ENCODE measurements around the gene PRR33. TPM values are rescaled to one million over a fixed set of nuclear protein-coding genes. Genes with fewer than 3 reads are reported as not detected.

PRR33 gene
- total and polyA plus RNA-seq, 9 of the 15 experiments (the other 6 are each of a cell fraction or from before 2014, with no cell fraction given) = not detected

DNA sequence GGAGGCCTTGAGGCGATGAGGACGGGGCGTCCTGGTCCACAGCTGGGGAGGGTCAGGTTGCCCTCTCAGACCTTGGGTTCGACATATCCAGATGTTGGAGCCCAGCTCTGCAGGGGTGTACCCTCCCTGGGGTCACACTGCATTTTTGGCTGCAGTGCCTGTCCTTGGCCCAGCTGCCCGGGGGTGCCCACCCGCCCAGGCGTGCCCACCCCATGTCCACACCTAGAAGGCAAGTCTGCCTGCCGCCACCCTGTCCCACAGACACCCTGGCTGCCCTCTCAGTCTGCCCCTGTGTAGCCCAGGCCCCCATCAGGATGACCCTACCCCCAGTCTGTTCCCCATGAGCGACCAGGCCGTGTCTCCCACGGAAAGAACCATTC, 35.8 kb downstream of the PRR33 start:
- no peak overlapping the region for H3K27ac ChIP-seq (ENCODE audit: extremely low read depth, low read depth, low read length)
- no peaks in the 10 kb centered on the region for H3K9me3 ChIP-seq (replicated peaks; ENCODE audit: control insufficient read depth, insufficient read depth, low read depth, low read length)
- no peaks in the 10 kb centered on the region for H3K79me2 ChIP-seq (ENCODE audit: control insufficient read depth, insufficient read depth, low read length)
- no TSS peak for BruUV-seq (replicated peaks)
- peaks cover 0 to 17% of the 10 kb centered on the region in 2 experiments; a peak in 2 of 5 replicates for H3K4me1 ChIP-seq (replicated peaks in 1 of 2; ENCODE audit: control insufficient read depth in 2 of 2, insufficient read depth in 2 of 2, low read length in 2 of 2)
- no peak overlapping the region for H3K9ac ChIP-seq (ENCODE audit: insufficient read depth in 1 of 2, low read depth in 2 of 2, low read length in 2 of 2)
- ATAC-seq (no peak), DNase-seq (ENCODE audit: extremely low read depth in 1 of 4, low spot score in 3 of 4) (no peak), FAIRE-seq (no peak)
- intact Hi-C loops (cut with micrococcal nuclease) (no loop called here), in situ Hi-C loops (cut with MboI) (loop anchor here (10.0 kb wide), 1 partner anchor 299 kb away; no protein-coding TSS in a partner anchor)
- H3K36me3 ChIP-seq (ENCODE audit: control insufficient read depth, insufficient read depth, low read length) = no peaks in the 10 kb centered on the region
- 0% methylated on average over 8 of the region's 11 CpGs for WGBS (ENCODE audit: insufficient coverage, low coverage, missing lambda C conversion rate)
- no peak overlapping the region for H3K4me3 ChIP-seq
- H3K4me2 ChIP-seq (ENCODE audit: insufficient read depth, low read length) = no peak overlapping the region
- peaks cover 3% of the 10 kb centered on the region for H4K20me1 ChIP-seq (replicated peaks; ENCODE audit: control insufficient read depth, insufficient read depth, low read length)
- CTCF ChIA-PET (ENCODE audit: low intra/inter-chr PET ratio) = interaction anchor here (0.5 kb wide), 1 partner anchor 250 kb away, joined by 3 read pairs; no protein-coding TSS in a partner anchor
- no peak overlapping the region for H2AFZ ChIP-seq (ENCODE audit: low read depth, low read length)
- TF ChIP-seq FOXK1 (CRISPR knock-in tag; IDR thresholded peaks at IDR 0.05; ENCODE audit: borderline replicate concordance) (no peak), ZNF133 (CRISPR knock-in tag; IDR thresholded peaks at IDR 0.05) (no peak), ZNF165 (CRISPR knock-in tag; IDR thresholded peaks at IDR 0.05; ENCODE audit: borderline replicate concordance) (no peak), RB1 (IDR thresholded peaks at IDR 0.05; ENCODE audit: low read depth) (no peak)
- TF ChIP-seq, protein P1, sequence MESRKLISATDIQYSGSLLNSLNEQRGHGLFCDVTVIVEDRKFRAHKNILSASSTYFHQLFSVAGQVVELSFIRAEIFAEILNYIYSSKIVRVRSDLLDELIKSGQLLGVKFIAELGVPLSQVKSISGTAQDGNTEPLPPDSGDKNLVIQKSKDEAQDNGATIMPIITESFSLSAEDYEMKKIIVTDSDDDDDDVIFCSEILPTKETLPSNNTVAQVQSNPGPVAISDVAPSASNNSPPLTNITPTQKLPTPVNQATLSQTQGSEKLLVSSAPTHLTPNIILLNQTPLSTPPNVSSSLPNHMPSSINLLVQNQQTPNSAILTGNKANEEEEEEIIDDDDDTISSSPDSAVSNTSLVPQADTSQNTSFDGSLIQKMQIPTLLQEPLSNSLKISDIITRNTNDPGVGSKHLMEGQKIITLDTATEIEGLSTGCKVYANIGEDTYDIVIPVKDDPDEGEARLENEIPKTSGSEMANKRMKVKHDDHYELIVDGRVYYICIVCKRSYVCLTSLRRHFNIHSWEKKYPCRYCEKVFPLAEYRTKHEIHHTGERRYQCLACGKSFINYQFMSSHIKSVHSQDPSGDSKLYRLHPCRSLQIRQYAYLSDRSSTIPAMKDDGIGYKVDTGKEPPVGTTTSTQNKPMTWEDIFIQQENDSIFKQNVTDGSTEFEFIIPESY (CRISPR knock-in tag; IDR thresholded peaks at IDR 0.05) = no peak
- TF ChIP-seq, protein P2, sequence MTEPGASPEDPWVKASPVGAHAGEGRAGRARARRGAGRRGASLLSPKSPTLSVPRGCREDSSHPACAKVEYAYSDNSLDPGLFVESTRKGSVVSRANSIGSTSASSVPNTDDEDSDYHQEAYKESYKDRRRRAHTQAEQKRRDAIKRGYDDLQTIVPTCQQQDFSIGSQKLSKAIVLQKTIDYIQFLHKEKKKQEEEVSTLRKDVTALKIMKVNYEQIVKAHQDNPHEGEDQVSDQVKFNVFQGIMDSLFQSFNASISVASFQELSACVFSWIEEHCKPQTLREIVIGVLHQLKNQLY (CRISPR knock-in tag; conservative IDR thresholded peaks at IDR 0.05) = no peak
- TF ChIP-seq, protein P3, sequence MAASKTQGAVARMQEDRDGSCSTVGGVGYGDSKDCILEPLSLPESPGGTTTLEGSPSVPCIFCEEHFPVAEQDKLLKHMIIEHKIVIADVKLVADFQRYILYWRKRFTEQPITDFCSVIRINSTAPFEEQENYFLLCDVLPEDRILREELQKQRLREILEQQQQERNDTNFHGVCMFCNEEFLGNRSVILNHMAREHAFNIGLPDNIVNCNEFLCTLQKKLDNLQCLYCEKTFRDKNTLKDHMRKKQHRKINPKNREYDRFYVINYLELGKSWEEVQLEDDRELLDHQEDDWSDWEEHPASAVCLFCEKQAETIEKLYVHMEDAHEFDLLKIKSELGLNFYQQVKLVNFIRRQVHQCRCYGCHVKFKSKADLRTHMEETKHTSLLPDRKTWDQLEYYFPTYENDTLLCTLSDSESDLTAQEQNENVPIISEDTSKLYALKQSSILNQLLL (CRISPR knock-in tag; IDR thresholded peaks at IDR 0.05; ENCODE audit: borderline replicate concordance) = no peak
- TF ChIP-seq, protein P4, sequence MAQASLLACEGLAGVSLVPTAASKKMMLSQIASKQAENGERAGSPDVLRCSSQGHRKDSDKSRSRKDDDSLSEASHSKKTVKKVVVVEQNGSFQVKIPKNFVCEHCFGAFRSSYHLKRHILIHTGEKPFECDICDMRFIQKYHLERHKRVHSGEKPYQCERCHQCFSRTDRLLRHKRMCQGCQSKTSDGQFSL (CRISPR knock-in tag; IDR thresholded peaks at IDR 0.05) = no peak
- TF ChIP-seq, protein P4 (tag; IDR thresholded peaks at IDR 0.05) = no peak
- POLR2A ChIA-PET = interaction anchor here (1.0 kb wide), 1 partner anchor 77 kb away, joined by 3 read pairs; no protein-coding TSS in a partner anchor
- H3K9me1 ChIP-seq (ENCODE audit: control insufficient read depth, insufficient read depth, low read length) = no peaks in the 10 kb centered on the region
- H3K27me3 ChIP-seq (ENCODE audit: control insufficient read depth in 2 of 2, insufficient read depth in 2 of 2, low read length in 2 of 2) = peaks cover 21 to 73% of the 10 kb centered on the region in 2 experiments; a peak in 4 of 5 replicates

Measured in K562 (cell line).